Skeletal muscle satellite cell (primary cell): Measurements from ENCODE around the gene TRAF5.
"Not testable (repeated sequence)": the region's sequence is repeated elsewhere in the genome, so short reads cannot be mapped to it uniquely, and the experiment has no call there.

Experiments used
- H3K27me3 ChIP-seq: 2 replicates; pipeline ENCODE4 v1.7.0; 2013; ENCODE audit warnings: low read length; ENCODE audit not compliant: control insufficient read depth, insufficient read depth
- H3K36me3 ChIP-seq: 2 replicates; pipeline ENCODE4 v1.7.0; 2013; ENCODE audit warnings: mild to moderate bottlenecking, control low read depth, low read length; ENCODE audit not compliant: insufficient read depth
- H3K4me1 ChIP-seq: 2 replicates; pipeline ENCODE4 v1.7.0; 2013; ENCODE audit warnings: low read length; ENCODE audit not compliant: control insufficient read depth, insufficient read depth
- H3K4me2 ChIP-seq: 2 replicates; pipeline ENCODE4 v1.7.0; 2013; ENCODE audit warnings: mild to moderate bottlenecking, low read length
- H3K4me3 ChIP-seq: 2 replicates; pipeline ENCODE4 v1.7.0; 2013; ENCODE audit warnings: low read length
- H3K9ac ChIP-seq: 2 replicates; pipeline ENCODE4 v1.7.0; 2013; ENCODE audit warnings: mild to moderate bottlenecking, low read depth, low read length, moderate library complexity
- H3K9me3 ChIP-seq: replicated peaks from 2 replicates; pipeline ENCODE4 v1.7.0; 2013; ENCODE audit warnings: mild to moderate bottlenecking, control low read depth, low read length

The TRAF5 gene

DNA sequence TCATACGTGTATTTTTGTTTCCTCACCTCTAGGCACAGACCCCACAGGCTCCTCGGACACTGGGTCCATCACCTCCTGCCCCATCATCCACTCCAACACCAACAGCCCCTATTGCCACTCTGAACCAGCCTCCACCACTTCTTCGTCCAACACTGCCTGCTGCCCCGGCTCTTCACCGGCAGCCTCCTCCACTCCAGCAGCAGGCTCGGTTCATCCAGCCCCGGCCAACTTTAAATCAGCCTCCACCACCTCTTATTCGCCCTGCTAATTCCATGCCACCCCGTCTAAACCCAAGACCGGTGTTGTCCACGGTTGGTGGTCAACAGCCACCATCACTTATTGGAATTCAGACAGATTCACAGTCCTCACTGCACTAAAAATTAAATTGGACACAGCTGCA lies 13.2 kb upstream of the TRAF5 start:
- Histone ChIP-seq H3K36me3 (peaks cover 59% of the 10 kb centered on the region), H3K9me3 (no peaks in the 10 kb centered on the region), H3K4me3 (no peak overlapping the region), H3K27me3 (no peaks in the 10 kb centered on the region), H3K4me2 (no peak overlapping the region), H3K9ac (no peak overlapping the region), H3K4me1 (no peaks in the 10 kb centered on the region)

- no peak overlapping the region for H3K4me3 ChIP-seq
- no peaks in the 10 kb centered on the region for H3K4me1 ChIP-seq
- no peaks in the 10 kb centered on the region for H3K9me3 ChIP-seq
- H3K9ac ChIP-seq: no peak overlapping the region
- peaks cover 33% of the 10 kb centered on the region for H3K36me3 ChIP-seq
- no peaks in the 10 kb centered on the region for H3K27me3 ChIP-seq
- H3K4me2 ChIP-seq: no peak overlapping the region
These were observed 7.9 kb upstream of the TRAF5 start for GRCh38 chr1:211318576-211319280.

DNA sequence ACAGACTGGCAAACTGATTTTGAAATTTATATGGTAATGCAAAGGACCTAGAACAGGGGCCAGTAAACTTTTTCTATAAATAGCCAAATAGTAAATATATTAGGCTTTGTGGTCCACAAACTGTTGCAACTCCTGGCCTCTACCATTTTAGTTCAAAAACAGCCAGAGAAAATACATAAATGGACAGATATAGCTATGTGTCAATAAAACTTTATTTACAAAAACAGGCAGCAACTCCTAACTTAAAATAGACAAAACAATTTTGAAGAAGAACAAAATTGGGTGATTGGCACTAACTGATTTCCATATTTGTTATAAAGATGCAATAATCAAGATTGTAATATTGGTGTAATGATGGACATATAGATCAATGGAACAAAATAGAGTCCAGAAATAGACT lies 6.7 kb upstream of the TRAF5 start:
- no peak overlapping the region for H3K9ac ChIP-seq
- peaks cover 21% of the 10 kb centered on the region for H3K36me3 ChIP-seq
- no peak overlapping the region for H3K4me2 ChIP-seq
- H3K4me3 ChIP-seq: no peak overlapping the region
- no peaks in the 10 kb centered on the region for H3K9me3 ChIP-seq
- no peaks in the 10 kb centered on the region for H3K4me1 ChIP-seq
- H3K27me3 ChIP-seq: no peaks in the 10 kb centered on the region

DNA sequence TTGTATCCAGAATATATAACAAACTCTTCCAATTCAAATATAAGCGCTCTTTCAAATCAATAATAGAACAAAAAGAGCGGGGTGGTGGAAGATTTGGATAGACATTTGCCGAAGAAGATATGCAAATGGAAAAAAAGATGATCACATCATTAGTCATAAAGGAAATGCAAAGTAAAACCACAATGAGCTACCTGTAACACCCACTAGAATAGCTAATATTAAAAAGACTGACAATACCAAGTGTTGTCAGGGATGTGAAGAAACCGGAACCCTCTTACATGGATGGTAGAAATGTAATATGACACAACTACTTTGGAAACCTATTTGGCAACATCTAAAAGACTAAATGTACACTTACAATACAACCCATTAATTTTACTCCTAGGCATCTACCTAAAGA lies 5.7 kb upstream of the TRAF5 start:
- H3K4me2 ChIP-seq: no peak overlapping the region
- H3K4me1 ChIP-seq: no peaks in the 10 kb centered on the region
- H3K9me3 ChIP-seq: no peaks in the 10 kb centered on the region
- H3K36me3 ChIP-seq: peaks cover 13% of the 10 kb centered on the region
- no peak overlapping the region for H3K9ac ChIP-seq
- H3K4me3 ChIP-seq: no peak overlapping the region
- H3K27me3 ChIP-seq: no peaks in the 10 kb centered on the region

DNA sequence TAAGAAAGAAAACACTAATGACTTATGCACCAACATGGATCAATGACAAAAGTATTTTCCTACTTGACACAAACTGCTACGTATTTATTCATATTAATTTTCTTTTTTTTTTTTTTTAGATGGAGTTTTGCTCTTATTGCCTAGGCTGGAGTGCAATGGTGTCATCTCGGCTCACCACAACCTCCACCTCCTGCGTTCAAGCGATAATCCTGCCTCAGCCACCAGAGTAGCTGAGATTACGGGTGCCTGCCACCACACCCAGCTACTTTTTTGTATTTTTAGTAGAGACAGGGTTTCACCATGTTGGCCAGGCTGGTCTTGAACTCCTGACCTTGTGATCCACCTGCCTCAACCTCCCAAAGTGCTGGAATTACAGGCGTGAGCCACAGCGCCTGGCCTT lies 5.0 kb upstream of the TRAF5 start:
- not testable (repeated sequence) for H3K36me3 ChIP-seq, H3K4me2 ChIP-seq, H3K4me1 ChIP-seq

DNA sequence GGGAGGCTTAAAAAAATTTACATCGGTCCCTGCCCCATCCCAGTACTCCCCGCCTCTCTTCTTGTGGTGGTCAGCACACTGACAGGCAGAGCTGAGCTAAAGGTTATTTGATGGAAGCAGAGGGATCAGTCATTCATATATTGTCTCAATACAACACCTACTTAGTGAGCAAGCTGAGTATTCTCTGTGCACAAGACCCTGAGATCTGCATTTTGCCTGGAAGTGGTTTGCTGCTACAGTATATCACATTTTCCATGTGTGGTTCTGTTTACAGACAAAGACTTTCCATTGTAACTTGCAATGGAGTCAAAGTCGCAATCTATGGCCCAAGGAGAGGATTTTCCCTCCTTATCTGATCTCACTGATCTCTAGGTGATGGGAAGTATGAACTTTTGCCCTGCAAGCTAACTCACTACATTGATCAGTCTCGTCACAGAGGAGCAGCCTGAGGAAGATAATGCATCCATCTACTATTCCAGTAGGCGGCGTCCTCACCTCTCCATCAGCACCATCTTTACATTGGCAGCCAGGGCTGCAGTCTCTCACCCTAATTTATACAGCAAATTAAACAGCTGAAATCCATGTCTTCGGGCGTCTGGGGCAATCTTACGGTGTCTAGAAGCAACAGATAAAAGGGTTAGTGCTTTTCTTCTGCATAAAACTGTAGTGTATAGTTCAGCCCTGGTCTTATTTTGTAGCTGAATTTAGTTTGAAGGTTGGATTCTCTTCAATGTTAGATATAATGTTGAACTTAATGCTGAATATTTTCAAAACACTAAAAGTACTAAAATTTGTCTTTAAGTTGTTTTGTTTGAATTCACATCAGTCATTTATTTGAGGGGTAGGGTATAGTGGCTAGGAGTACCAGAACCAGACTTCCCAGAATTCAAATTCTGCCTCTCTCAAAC lies 3.2 kb upstream of the TRAF5 start:
- no peaks in the 10 kb centered on the region for H3K9me3 ChIP-seq
- H3K4me1 ChIP-seq: peaks cover 5% of the 10 kb centered on the region
- no peak overlapping the region for H3K9ac ChIP-seq
- H3K36me3 ChIP-seq: no peaks in the 10 kb centered on the region
- no peak overlapping the region for H3K4me2 ChIP-seq
- no peak overlapping the region for H3K4me3 ChIP-seq
- no peaks in the 10 kb centered on the region for H3K27me3 ChIP-seq

More for the DNA sequence above, 5.0 kb upstream of the TRAF5 start:
- H3K4me3 ChIP-seq, H3K27me3 ChIP-seq, H3K9ac ChIP-seq, H3K9me3 ChIP-seq: not testable (repeated sequence)

DNA sequence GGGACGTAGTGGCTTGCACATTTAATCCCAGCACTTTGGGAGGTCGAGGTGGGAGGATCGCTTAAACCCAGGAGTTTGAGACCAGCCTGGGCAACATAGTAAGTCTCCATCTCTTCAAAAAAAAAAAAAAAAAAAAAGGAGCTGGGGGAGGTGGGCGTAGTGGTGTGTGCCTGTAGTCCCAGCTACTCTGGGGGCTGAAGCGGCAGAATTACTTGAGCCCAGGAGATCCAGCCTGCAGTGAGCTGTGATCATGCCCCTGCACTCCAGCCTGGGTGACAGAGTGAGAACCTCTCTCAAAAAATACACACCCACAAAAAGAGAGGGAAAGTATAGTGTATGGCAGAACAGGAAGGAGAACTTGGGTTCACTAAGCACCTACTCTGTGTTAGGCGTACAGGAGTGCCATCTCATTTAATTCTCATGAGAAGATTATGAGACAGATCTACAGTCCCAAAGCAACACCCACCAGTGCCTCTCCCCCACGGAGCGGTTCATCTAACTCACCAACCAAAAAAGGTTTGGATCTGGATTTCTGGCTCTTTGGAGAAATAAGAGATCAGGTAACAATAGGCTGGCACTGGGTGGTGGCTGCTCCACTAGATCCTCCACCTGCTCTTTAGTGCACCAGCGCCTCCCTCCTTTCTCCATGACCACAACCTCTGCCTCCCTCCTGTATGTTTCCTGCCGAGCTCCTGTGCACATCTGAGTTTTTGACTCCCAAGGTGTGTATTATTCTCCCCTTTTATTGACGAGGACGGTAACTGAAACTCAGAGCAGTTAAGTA lies 1.4 kb upstream of the TRAF5 start:
- Histone ChIP-seq H3K4me2 (no peak overlapping the region), H3K9me3 (no peaks in the 10 kb centered on the region), H3K4me3 (no peak overlapping the region), H3K27me3 (no peaks in the 10 kb centered on the region), H3K36me3 (no peaks in the 10 kb centered on the region), H3K4me1 (peaks cover 5% of the 10 kb centered on the region), H3K9ac (no peak overlapping the region)

GRCh38 chr1:211326140-211326527 lies 499 bp upstream of the TRAF5 start:
- H3K9ac ChIP-seq: peak overlapping the region; percentile 74
- peaks cover 5% of the 10 kb centered on the region for H3K4me1 ChIP-seq
- H3K27me3 ChIP-seq: no peaks in the 10 kb centered on the region
- no peaks in the 10 kb centered on the region for H3K9me3 ChIP-seq
- peak overlapping the region; percentile 70 for H3K4me3 ChIP-seq
- no peaks in the 10 kb centered on the region for H3K36me3 ChIP-seq
- peak overlapping the region; percentile 84 for H3K4me2 ChIP-seq

- peak overlapping the region; percentile 70 for H3K4me3 ChIP-seq
- H3K4me2 ChIP-seq: peak overlapping the region; percentile 84
- peaks cover 5% of the 10 kb centered on the region for H3K4me1 ChIP-seq
- H3K9ac ChIP-seq: peak overlapping the region; percentile 74
- no peaks in the 10 kb centered on the region for H3K36me3 ChIP-seq
- no peaks in the 10 kb centered on the region for H3K27me3 ChIP-seq
- H3K9me3 ChIP-seq: no peaks in the 10 kb centered on the region
These were observed 801 bp downstream of the TRAF5 start for GRCh38 chr1:211327346-211327921.

DNA sequence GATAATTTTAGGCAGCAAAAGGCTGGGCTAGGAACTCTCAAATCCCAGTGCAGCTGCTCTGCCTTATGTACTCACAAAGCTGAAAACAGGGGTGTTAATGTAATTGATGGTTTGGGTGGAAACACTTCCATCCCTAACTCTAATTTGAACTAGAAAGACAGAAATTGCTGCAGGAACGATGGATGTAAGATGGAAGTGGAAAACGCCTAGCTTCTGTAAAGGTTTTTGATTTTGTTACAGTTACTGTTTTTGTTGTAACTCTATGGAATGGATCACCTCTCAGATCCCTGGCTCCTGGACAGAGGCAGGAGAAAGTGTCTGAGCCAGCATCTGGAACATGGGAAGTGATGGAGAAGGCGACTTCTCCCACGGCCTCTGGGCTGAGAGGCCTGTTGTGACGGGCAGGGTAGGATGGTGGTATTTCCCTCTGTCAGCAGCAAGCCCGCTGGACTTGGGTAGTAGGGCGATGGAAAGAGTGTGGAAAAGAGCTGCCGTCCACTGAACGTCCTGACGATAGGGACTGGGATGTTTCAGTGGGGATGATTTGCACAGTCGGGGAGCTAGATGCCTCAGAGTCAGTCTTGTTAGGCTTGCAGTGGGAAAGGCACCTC lies 1.6 kb downstream of the TRAF5 start:
- H3K4me1 ChIP-seq: peaks cover 5% of the 10 kb centered on the region
- no peaks in the 10 kb centered on the region for H3K9me3 ChIP-seq
- H3K9ac ChIP-seq: no peak overlapping the region
- peak overlapping the region; percentile 84 for H3K4me2 ChIP-seq
- H3K36me3 ChIP-seq: no peaks in the 10 kb centered on the region
- H3K4me3 ChIP-seq: peak overlapping the region; percentile 70
- H3K27me3 ChIP-seq: no peaks in the 10 kb centered on the region
